ENCODE measurements around the gene SPINT2. TPM values are rescaled to one million over a fixed set of nuclear protein-coding genes. Genes with fewer than 3 reads are reported as not detected.

Gene SPINT2
- total and polyA plus RNA-seq, 2 of the 13 experiments (the other 11 are each of a cell fraction or from before 2014, with no cell fraction given) = 0.31 to 0.77 TPM

- Histone ChIP-seq H2AFZ (ENCODE audit: low read length) (no peak overlapping the region), H3K4me3 (replicated peaks in 1 of 3; ENCODE audit: insufficient read depth in 1 of 3, low read depth in 2 of 3, low read length in 3 of 3) (peak overlapping the region in 2 of 3 experiments; percentile 26 to 60; a peak in 3 of 6 replicates), H3K4me1 (ENCODE audit: insufficient read depth, low read length) (peaks cover 35% of the 10 kb centered on the region), H4K20me1 (ENCODE audit: insufficient read depth, low read length) (no peaks in the 10 kb centered on the region), H3K9ac (ENCODE audit: insufficient read depth, low read depth, low read length) (no peak overlapping the region), H3K27ac (ENCODE audit: extremely low read length, insufficient read depth, low read length) (peak overlapping the region; percentile 58), H3K4me2 (ENCODE audit: low read depth, low read length) (peak overlapping the region; percentile 66), H3K9me3 (ENCODE audit: low read length) (no peaks in the 10 kb centered on the region), H3K27me3 (ENCODE audit: control insufficient read depth in 1 of 2, insufficient read depth in 2 of 2, low read length in 2 of 2) (no peaks in the 10 kb centered on the region), H3K79me2 (ENCODE audit: insufficient read depth, low read length) (no peaks in the 10 kb centered on the region), H3K36me3 (replicated peaks in 1 of 2; ENCODE audit: control insufficient read depth in 1 of 2, insufficient read depth in 2 of 2, low read length in 2 of 2) (peaks cover 3 to 6% of the 10 kb centered on the region in 2 experiments; a peak in 3 of 5 replicates)
- BruUV-seq (replicated peaks) = no TSS peak
- peak; percentile 64 for ATAC-seq
- WGBS (ENCODE audit: low lambda C conversion rate) = 30% methylated on average over 6 of the region's 29 CpGs
- in situ Hi-C loops (cut with HindIII; ENCODE audit: extremely low pct_ligation_motif_present, low pct_unique_long_range_greater_than_20kb) = no loop called here
- no peak for FAIRE-seq
- POLR2A ChIA-PET = interaction anchor here (1.1 to 1.9 kb wide), 4 partner anchors 12 to 69 kb away, joined by 3 to 11 read pairs (median 4); partner anchors contain the start of gene PSMD8
- intact Hi-C loops (cut with micrococcal nuclease; ENCODE audit: unreplicated experiment) = no loop called here
- DNase-seq (ENCODE audit: low spot score) = peak; percentile 76
- CTCF ChIA-PET (ENCODE audit: low intra/inter-chr PET ratio, low total read pairs) = no interaction called here
- TF ChIP-seq SP5 (CRISPR knock-in tag; IDR thresholded peaks at IDR 0.05; ENCODE audit: borderline replicate concordance, low read depth) = peak; percentile 39; the same call in 1 of the 2 replicates
- peak; percentile 14; the same call in 1 of the 2 replicates for TF ChIP-seq ZNF687 (CRISPR knock-in tag; IDR thresholded peaks at IDR 0.05)
- 0 out of 2 replicates have a peak, but pooled peaks have one; percentile 28 for TF ChIP-seq MTA1 (CRISPR knock-in tag; IDR thresholded peaks at IDR 0.05; ENCODE audit: borderline replicate concordance)
- no peak for TF ChIP-seq ZNF672 (CRISPR knock-in tag; IDR thresholded peaks at IDR 0.05)
- TF ChIP-seq FOSL2 (CRISPR knock-in tag; IDR thresholded peaks at IDR 0.05) = peak; percentile 26; the same call in 1 of the 2 replicates
- peak; percentile 82 for TF ChIP-seq ZBTB38 (CRISPR knock-in tag; IDR thresholded peaks at IDR 0.05)
- TF ChIP-seq KLF9 (CRISPR knock-in tag; IDR thresholded peaks at IDR 0.05; ENCODE audit: low read depth) = no peak
- TF ChIP-seq LCORL (IDR thresholded peaks at IDR 0.05) = no peak
- no peak; the same call in 1 of the 2 replicates for TF ChIP-seq LCORL (CRISPR knock-in tag; IDR thresholded peaks at IDR 0.05)
- TF ChIP-seq HOXA3 (CRISPR knock-in tag; IDR thresholded peaks at IDR 0.05) = 0 out of 2 replicates have a peak, but pooled peaks have one; percentile 53
- TF ChIP-seq FIP1L1 (IDR thresholded peaks at IDR 0.05; ENCODE audit: borderline replicate concordance, insufficient read depth, low read depth, low read length) = no peak
- TF ChIP-seq ARNTL (CRISPR knock-in tag; IDR thresholded peaks at IDR 0.05) = no peak
- no peak for TF ChIP-seq SOX6 (IDR thresholded peaks at IDR 0.05)
- TF ChIP-seq SOX6 (CRISPR knock-in tag; IDR thresholded peaks at IDR 0.05) = peak; percentile 28; the same call in 1 of the 2 replicates
- no peak for TF ChIP-seq SP1 (IDR thresholded peaks at IDR 0.05)
- TF ChIP-seq SP1 (CRISPR knock-in tag; IDR thresholded peaks at IDR 0.05) = 0 out of 2 replicates have a peak, but pooled peaks have one; percentile 11
- peak; percentile 30; the same call in 1 of the 2 replicates for TF ChIP-seq KDM2A (CRISPR knock-in tag; IDR thresholded peaks at IDR 0.05; ENCODE audit: borderline replicate concordance, low read depth)
- TF ChIP-seq TBP (CRISPR knock-in tag; IDR thresholded peaks at IDR 0.05) = no peak
- no peak for TF ChIP-seq REPIN1 (CRISPR knock-in tag; IDR thresholded peaks at IDR 0.05; ENCODE audit: borderline replicate concordance, low read depth)
- TF ChIP-seq RBM39 (IDR thresholded peaks at IDR 0.05; ENCODE audit: low read depth, low read length, poor library complexity, severe bottlenecking) = peak; percentile 66
- peak; percentile 45; the same call in 1 of the 2 replicates for TF ChIP-seq ZBTB33 (CRISPR knock-in tag; IDR thresholded peaks at IDR 0.05)
Observed at GRCh38 chr19:38304866-38305429, 40.6 kb downstream of the SPINT2 start.
